Adrenal gland (tissue), 5 donors: ENCODE data around the gene CST1.

Experiments
- POLR2A ChIP-seq, 2 donors: fragments of 450-650 bp; IDR thresholded peaks; one replicate each; pipeline ENCODE4 v1.6.1; 2017; ENCODE audit warnings: antibody characterized with exemption in 2 of 2, mild to moderate bottlenecking in 2 of 2, moderate library complexity in 1 of 2
- TF ChIP-seq, protein P1 (sequence below), 6 experiments: fragments of 450-650 bp in 4 of 6; fragments of 200-600 bp in 2 of 6; sonication (generic) in 1 of 6; IDR thresholded peaks; 1 replicate in 5 of 6; 2 replicates in 1 of 6; pipeline versions ENCODE4 v1.5.1 to v1.8.0; 2016 to 2021; ENCODE audit warnings: antibody characterized with exemption in 6 of 6, mild to moderate bottlenecking in 2 of 6, moderate library complexity in 1 of 6
- donor health status: DM: no; HTN: no; CAD: no.

DNA sequence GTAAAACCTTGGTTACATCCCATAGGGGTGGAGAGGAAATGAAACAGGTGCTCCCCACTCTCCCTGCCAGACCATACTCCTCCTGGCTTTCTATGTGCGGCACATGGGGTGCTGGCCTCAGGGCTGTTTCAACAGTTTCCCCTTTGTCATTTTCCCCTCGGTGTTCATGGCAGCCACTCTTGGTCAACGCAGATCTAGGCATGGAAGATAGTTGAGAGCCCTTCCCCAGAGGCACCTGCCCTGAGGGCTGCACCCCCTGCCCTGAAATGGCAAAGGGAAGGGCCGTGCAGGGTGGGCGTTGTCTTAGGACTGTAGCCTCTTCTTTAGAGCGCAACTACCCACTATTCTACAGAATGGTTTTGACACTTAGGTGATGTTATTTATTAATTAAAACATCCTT lies 4.4 kb downstream of the CST1 start:
- TF ChIP-seq, protein P1, sequence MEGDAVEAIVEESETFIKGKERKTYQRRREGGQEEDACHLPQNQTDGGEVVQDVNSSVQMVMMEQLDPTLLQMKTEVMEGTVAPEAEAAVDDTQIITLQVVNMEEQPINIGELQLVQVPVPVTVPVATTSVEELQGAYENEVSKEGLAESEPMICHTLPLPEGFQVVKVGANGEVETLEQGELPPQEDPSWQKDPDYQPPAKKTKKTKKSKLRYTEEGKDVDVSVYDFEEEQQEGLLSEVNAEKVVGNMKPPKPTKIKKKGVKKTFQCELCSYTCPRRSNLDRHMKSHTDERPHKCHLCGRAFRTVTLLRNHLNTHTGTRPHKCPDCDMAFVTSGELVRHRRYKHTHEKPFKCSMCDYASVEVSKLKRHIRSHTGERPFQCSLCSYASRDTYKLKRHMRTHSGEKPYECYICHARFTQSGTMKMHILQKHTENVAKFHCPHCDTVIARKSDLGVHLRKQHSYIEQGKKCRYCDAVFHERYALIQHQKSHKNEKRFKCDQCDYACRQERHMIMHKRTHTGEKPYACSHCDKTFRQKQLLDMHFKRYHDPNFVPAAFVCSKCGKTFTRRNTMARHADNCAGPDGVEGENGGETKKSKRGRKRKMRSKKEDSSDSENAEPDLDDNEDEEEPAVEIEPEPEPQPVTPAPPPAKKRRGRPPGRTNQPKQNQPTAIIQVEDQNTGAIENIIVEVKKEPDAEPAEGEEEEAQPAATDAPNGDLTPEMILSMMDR (IDR thresholded peaks at IDR 0.05), result no peak
- no peak for TF ChIP-seq POLR2A (IDR thresholded peaks at IDR 0.05)
